Measurements from ENCODE around the gene COL4A6. TPM values are rescaled to one million over a fixed set of nuclear protein-coding genes. Genes with fewer than 3 reads are reported as not detected.

Gene COL4A6
- total RNA-seq, 1 experiment from 2014 or later: 0.46 TPM

DNA sequence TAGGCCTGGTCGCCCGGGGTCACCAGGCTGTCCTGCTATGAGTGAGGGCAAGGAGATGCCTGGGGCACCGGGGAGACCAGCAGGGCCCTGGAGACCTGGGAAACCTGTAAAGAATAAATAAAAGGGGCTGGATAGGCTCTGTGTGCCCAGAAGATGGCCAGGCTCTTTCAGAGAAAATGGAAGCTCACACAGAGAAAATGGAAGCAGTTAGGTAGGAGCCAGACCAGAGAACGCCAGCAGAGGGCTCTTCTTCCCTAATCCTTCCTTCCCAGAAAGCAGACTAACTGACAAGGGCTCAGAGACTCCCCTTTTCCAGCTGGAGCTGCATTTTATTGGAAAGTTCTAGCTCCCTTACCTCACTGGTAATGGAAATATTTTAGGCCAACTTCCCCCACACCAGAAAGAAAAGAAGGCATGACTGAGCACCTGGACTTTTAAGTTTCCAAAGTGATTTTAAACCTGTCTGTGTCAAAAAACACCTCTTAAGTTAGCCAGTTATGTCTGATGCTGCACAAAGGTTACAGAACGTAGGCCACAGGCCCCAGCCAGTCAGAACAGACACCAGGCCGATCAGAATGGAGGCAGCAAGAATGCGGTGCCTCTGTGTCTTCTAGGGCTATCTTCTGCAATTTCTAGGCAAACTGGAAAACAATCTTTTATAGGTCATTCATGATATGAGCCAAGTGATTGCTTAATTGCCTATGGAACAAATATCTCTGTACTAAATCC, 272.7 kb downstream of the COL4A6 start:
- Histone ChIP-seq H3K27me3 (no peaks in the 10 kb centered on the region), H3K4me3 (no peak overlapping the region), H3K9me3 (no peaks in the 10 kb centered on the region), H3K36me3 (no peaks in the 10 kb centered on the region)
- peak; percentile 12 for DNase-seq

GRCh38 chrX:108163333-108164082, 274.7 kb downstream of the COL4A6 start:
- H3K4me3 ChIP-seq: no peak overlapping the region
- no peaks in the 10 kb centered on the region for H3K27me3 ChIP-seq
- no peaks in the 10 kb centered on the region for H3K36me3 ChIP-seq
- peak; percentile 73 for DNase-seq
- H3K9me3 ChIP-seq: no peaks in the 10 kb centered on the region

DNA sequence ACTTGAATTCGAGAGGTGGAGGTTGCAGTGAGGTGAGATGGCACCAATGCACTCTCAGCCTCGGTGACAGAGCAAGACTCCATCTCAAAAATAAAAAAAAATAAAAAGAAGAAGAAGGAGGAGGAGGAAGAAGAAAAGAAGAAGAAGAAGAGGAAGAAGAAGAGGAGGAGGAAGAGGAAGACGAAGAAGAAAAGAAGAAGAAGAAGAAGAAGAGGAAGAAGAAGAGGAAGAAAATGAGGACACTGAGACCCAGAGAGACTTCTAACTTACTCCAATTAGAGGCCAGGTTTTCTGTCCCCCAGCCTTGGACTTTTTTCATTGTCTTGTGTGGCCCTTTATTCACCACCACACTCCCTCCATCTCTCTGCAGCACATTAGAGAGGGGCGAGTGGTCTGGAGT, 276.0 kb downstream of the COL4A6 start:
- Histone ChIP-seq H3K36me3 (no peaks in the 10 kb centered on the region), H3K27me3 (no peaks in the 10 kb centered on the region), H3K4me3 (no peak overlapping the region), H3K9me3 (no peaks in the 10 kb centered on the region)
- no peak for DNase-seq

GRCh38 chrX:108160309-108160708, 277.9 kb downstream of the COL4A6 start:
- DNase-seq: no peak
- no peaks in the 10 kb centered on the region for H3K36me3 ChIP-seq

DNA sequence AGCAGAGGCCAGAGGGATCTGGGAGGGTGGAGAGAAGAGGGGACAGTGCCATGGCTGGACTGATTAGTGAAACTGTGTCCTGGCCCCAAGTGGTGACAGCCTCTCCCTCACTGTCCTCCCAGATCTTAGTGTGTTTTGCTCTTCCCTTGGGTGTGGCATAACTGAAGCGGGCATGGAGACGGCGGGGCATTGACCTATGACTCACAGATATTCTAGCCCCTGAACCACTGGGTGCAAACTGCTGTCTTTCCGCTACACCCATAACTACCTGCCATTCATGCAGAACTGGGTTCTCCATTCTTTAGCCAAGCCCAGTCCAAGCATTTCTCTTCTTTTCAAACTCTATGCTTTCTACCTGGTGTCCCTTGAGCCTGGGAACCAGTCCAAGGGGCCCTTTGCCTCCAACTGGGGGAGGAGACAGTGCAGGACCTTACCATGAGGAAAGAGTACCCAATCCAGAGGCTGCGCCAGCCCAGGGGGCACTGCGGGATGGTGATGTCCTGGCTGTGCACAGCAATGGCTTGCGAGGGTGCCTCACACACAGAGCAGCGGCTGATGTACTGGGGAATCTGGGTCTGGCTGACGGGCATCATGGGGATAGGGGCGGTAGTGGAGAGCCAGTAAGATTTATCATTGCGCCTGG, 279.1 kb downstream of the COL4A6 start:
- no peak for DNase-seq
- no peak overlapping the region for H3K4me3 ChIP-seq
- no peaks in the 10 kb centered on the region for H3K36me3 ChIP-seq
- no peaks in the 10 kb centered on the region for H3K27me3 ChIP-seq
- no peaks in the 10 kb centered on the region for H3K9me3 ChIP-seq

More at GRCh38 chrX:108160309-108160708, 277.9 kb downstream of the COL4A6 start:
- Histone ChIP-seq H3K4me3 (no peak overlapping the region), H3K9me3 (no peaks in the 10 kb centered on the region), H3K27me3 (no peaks in the 10 kb centered on the region)

DNA sequence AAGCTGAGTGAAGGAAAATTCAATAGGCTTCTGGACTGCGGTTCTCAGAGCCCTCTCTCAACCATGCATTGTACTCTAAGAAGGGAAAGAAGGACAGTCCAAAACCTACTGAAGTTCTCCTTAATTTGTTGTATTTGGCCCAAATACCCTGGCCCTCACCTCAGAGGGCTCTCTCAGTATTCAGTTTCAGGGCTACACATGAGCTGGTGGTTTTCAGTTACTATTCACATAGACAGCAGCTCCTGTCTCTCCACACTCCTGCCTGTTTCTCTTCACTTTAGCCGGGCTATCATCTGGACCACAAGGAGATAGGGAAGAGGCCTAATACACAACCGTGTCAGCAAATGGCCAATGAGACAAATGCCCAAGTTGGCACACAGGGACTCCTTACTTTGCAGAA, 280.6 kb downstream of the COL4A6 start:
- Histone ChIP-seq H3K27me3 (no peaks in the 10 kb centered on the region), H3K36me3 (no peaks in the 10 kb centered on the region), H3K9me3 (no peaks in the 10 kb centered on the region), H3K4me3 (no peak overlapping the region)
- DNase-seq: no peak

- no peak for DNase-seq
- no peaks in the 10 kb centered on the region for H3K27me3 ChIP-seq
- H3K36me3 ChIP-seq: no peaks in the 10 kb centered on the region
- no peak overlapping the region for H3K4me3 ChIP-seq
- H3K9me3 ChIP-seq: no peaks in the 10 kb centered on the region
Observed at GRCh38 chrX:108156934-108157466, 281.2 kb downstream of the COL4A6 start.

DNA sequence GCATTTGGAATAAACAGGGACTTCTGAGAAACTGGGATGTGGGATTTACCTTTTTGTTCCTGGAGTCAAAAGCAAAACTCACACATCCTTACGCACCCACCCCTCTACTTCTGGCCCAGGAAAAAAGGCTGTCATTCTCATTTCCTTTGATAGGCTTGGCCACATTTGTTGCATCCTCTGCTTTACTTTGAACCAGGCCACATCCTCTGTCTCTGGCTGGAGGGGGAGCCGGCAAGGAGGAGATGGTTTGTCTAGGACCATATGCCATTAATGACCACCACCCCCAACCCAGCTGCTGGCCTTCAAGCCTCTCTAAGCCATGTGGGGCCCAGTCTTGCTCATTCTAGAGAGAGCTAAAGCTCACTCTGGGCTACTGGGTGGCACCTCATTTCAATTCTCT, 282.1 kb downstream of the COL4A6 start:
- no peak for DNase-seq
- Histone ChIP-seq H3K36me3 (no peaks in the 10 kb centered on the region), H3K9me3 (no peaks in the 10 kb centered on the region), H3K27me3 (no peaks in the 10 kb centered on the region), H3K4me3 (no peak overlapping the region)

- H3K4me3 ChIP-seq: no peak overlapping the region
- H3K36me3 ChIP-seq: no peaks in the 10 kb centered on the region
- no peak for DNase-seq
- H3K9me3 ChIP-seq: no peaks in the 10 kb centered on the region
- H3K27me3 ChIP-seq: no peaks in the 10 kb centered on the region
Observed at GRCh38 chrX:108148524-108148923, 289.7 kb downstream of the COL4A6 start.

- no peak for DNase-seq
- H3K4me3 ChIP-seq: no peak overlapping the region
- H3K27me3 ChIP-seq: no peaks in the 10 kb centered on the region
- H3K36me3 ChIP-seq: no peaks in the 10 kb centered on the region
- H3K9me3 ChIP-seq: no peaks in the 10 kb centered on the region
Observed at GRCh38 chrX:108138814-108139702, 299.2 kb downstream of the COL4A6 start.

DNA sequence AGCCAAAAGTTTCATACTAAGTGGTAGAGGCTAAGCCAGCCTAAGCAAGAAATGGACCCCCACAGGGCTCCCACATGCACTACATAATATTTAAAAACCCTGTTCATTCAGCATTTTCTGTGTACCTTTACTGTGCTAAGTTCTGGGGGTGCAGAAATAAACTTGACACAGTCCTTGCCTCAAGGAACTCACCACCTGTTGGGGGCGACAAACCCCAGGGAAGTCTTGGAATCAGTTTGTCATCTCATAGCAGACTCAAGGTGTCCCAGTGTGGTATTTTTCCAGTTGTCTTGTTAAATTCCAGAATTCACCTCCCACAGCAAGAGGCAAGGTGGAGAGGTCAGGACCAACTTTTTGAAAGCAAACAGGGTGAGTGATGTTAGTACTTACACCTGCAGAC, 303.5 kb downstream of the COL4A6 start:
- H3K27me3 ChIP-seq: no peaks in the 10 kb centered on the region
- H3K4me3 ChIP-seq: no peak overlapping the region
- H3K36me3 ChIP-seq: no peaks in the 10 kb centered on the region
- no peaks in the 10 kb centered on the region for H3K9me3 ChIP-seq
- DNase-seq: no peak

- Histone ChIP-seq H3K36me3 (no peaks in the 10 kb centered on the region), H3K4me3 (no peak overlapping the region), H3K9me3 (no peaks in the 10 kb centered on the region), H3K27me3 (no peaks in the 10 kb centered on the region)
- no peak for DNase-seq
Observed at GRCh38 chrX:108132876-108133275, 305.3 kb downstream of the COL4A6 start.

DNA sequence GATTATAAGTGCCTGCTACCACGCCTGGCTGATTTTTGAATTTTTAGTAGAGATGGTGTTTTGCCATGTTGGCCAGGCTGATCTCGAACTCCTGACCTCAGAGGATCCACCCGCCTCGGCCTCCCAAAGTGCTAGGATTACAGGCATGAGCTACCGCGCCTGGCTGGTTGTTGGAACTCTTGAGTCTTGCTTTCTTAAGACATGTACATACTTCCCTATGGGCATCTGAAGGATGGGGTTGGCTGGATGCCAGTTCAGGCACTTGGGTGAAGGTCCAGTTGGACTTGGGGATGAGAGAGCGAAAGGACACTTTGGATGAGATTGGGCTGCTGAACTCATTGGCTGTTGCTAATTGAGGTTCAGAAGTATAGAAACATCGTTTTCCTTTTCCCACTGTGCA, 306.2 kb downstream of the COL4A6 start:
- H3K27me3 ChIP-seq: no peaks in the 10 kb centered on the region
- H3K9me3 ChIP-seq: no peaks in the 10 kb centered on the region
- H3K36me3 ChIP-seq: no peaks in the 10 kb centered on the region
- no peak overlapping the region for H3K4me3 ChIP-seq
- DNase-seq: no peak

- Histone ChIP-seq H3K36me3 (no peaks in the 10 kb centered on the region), H3K4me3 (no peak overlapping the region), H3K27me3 (no peaks in the 10 kb centered on the region), H3K9me3 (no peaks in the 10 kb centered on the region)
- DNase-seq: no peak
Observed at GRCh38 chrX:108131471-108131870, 306.8 kb downstream of the COL4A6 start.

DNA sequence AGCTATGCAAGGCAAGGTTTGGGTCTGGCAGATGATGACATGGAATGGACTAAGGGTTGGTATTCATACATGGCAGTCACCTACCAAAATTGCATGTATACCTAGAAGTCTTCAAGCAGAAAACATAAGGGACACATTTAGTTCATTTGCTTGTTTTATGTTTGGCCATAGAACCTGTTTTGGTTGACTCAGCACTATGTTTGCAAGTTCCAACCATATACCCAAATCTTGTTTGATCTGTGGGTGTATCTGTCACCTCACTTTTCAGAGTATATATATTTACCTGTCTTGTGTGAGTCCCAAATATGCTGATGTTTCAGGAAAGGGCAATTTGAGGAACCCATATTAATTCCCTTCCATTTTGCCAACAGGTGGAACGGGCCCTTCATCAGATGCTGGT, 307.3 kb downstream of the COL4A6 start:
- Histone ChIP-seq H3K4me3 (no peak overlapping the region), H3K27me3 (no peaks in the 10 kb centered on the region), H3K9me3 (no peaks in the 10 kb centered on the region), H3K36me3 (no peaks in the 10 kb centered on the region)
- no peak for DNase-seq

- no peaks in the 10 kb centered on the region for H3K36me3 ChIP-seq
- DNase-seq: no peak
- H3K27me3 ChIP-seq: no peaks in the 10 kb centered on the region
- no peaks in the 10 kb centered on the region for H3K9me3 ChIP-seq
- no peak overlapping the region for H3K4me3 ChIP-seq
Observed at GRCh38 chrX:108127152-108127551, 311.1 kb downstream of the COL4A6 start.
